GM23248 (cell line): ENCODE measurements around the gene CFC1. TPM values are rescaled to one million over a fixed set of nuclear protein-coding genes. Genes with fewer than 3 reads are reported as not detected.
"Not testable (repeated sequence)": the region's sequence is repeated elsewhere in the genome, so short reads cannot be mapped to it uniquely, and the experiment has no call there.

ENCODE experiments used
- DNase-seq: peaks from one replicate; pipeline ENCODE4 v3.0.0-alpha.2; 2015
- H2AFZ ChIP-seq: fragments of 200-600 bp; sonication (generic); 2 replicates; pipeline ENCODE4 v1.6.1; 2016; ENCODE audit warnings: antibody characterized with exemption
- H3F3A ChIP-seq: fragments of 200-600 bp; sonication (generic); 2 replicates; pipeline ENCODE4 v1.6.1; 2016; ENCODE audit warnings: mild to moderate bottlenecking, antibody characterized with exemption, mixed run types; ENCODE audit not compliant: insufficient read depth
- H3K27ac ChIP-seq: fragments of 200-600 bp; sonication (generic); 2 replicates; pipeline ENCODE4 v1.5.1; 2016; ENCODE audit warnings: mild to moderate bottlenecking
- H3K27me3 ChIP-seq: fragments of 200-600 bp; sonication (generic); replicated peaks from 2 replicates; pipeline ENCODE4 v1.6.1; 2016; ENCODE audit warnings: mild to moderate bottlenecking; ENCODE audit not compliant: insufficient read depth
- H3K36me3 ChIP-seq: fragments of 200-600 bp; sonication (generic); 2 replicates; pipeline ENCODE4 v1.6.1; 2016; ENCODE audit warnings: low read depth, mild to moderate bottlenecking
- H3K4me1 ChIP-seq: fragments of 200-600 bp; sonication (generic); 2 replicates; pipeline ENCODE4 v1.6.1; 2016; ENCODE audit warnings: mild to moderate bottlenecking; ENCODE audit not compliant: insufficient read depth
- H3K4me2 ChIP-seq: fragments of 200-600 bp; sonication (generic); one replicate; pipeline ENCODE4 v1.6.1; 2016; ENCODE audit warnings: mild to moderate bottlenecking; ENCODE audit not compliant: unreplicated experiment
- H3K4me3 ChIP-seq: fragments of 200-600 bp; sonication (generic); 2 replicates; pipeline ENCODE4 v1.5.1; 2016; ENCODE audit warnings: mild to moderate bottlenecking
- H3K79me2 ChIP-seq: fragments of 200-600 bp; sonication (generic); 2 replicates; pipeline ENCODE4 v1.6.1; 2016; ENCODE audit warnings: mild to moderate bottlenecking; ENCODE audit not compliant: insufficient read depth
- H3K9ac ChIP-seq: fragments of 200-600 bp; sonication (generic); 2 replicates; pipeline ENCODE4 v1.6.1; 2016; ENCODE audit warnings: mild to moderate bottlenecking
- H3K9me2 ChIP-seq: fragments of 200-600 bp; sonication (generic); 2 replicates; pipeline ENCODE4 v1.6.1; 2016; ENCODE audit warnings: mixed run types, mild to moderate bottlenecking, moderate library complexity; ENCODE audit not compliant: insufficient read depth
- H3K9me3 ChIP-seq: fragments of 200-600 bp; sonication (generic); one replicate; pipeline ENCODE4 v1.6.1; 2017; ENCODE audit warnings: low read depth
- H4K20me1 ChIP-seq: fragments of 200-600 bp; sonication (generic); 2 replicates; pipeline ENCODE4 v1.6.0; 2016; ENCODE audit not compliant: insufficient read depth
- WGBS, 2 experiments: methylation state at CpG; one replicate each; pipeline ENCODE4 v1.1.6; 2015 to 2017; ENCODE audit warnings: low lambda C conversion rate in 2 of 2, low coverage in 1 of 2; ENCODE audit errors: missing lambda C conversion rate in 2 of 2; 5-methylcytosine and 5-hydroxymethylcytosine counted together
- in situ Hi-C: fragments of 300-500 bp; cut with MboI; formaldehyde crosslinking; loops from 2 replicates; pipeline ENCODE4 v1.15.0; 2020
- polyA plus RNA-seq: library from polyadenylated mRNA; unstranded; fragments of >200 nt; fragmentation: Nextera tagmentation; extraction: Ambion mirVana; gene quantifications from 2 replicates; pipeline ENCODE4 v1.2.1, GENCODE V29; 2016
- total RNA-seq: library from RNA; depleted of rRNA; stranded (reverse); fragments of >200 nt; shearing (Covaris generic); gene quantifications from 2 replicates; pipeline ENCODE4 v1.2.3, GENCODE V29; 2014

The CFC1 gene
- total and polyA plus RNA-seq, 2 experiments from 2014 or later, result not detected

DNA sequence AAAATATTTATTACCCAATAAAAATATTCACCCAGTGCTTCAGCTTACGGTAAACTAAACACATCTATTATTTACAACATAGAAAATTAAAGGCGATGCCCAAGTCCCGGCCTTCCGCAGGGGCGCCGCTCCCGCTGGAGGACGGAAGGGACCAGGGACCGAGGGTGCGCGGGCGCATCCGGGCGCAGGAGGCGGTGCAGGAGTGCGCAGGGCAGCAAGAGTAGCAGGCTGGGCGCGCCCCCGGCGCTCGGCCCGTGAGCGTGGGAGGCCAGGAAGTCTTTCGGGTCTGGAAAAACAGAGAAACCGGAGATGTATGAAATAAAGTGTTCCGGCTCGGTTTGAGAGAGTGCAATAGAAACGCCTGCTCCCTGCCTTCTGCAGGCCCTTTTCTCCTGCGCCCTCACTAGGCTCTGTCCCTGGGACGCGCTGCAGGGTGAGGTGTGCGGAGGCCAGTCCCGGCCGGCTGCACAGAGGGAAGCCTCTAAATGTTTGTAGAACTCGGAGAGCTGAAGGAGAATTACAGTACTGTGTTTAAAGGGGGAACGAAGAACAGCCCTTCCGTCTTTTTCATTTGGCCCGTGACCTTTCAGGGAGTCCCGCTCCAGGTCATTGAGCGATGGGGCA lies 6.5 kb downstream of the CFC1 start:
- H3K36me3 ChIP-seq, H3F3A ChIP-seq, H3K27me3 ChIP-seq, H3K27ac ChIP-seq, H4K20me1 ChIP-seq, H3K4me2 ChIP-seq, H3K9me3 ChIP-seq, H3K4me3 ChIP-seq, H3K79me2 ChIP-seq, DNase-seq, H2AFZ ChIP-seq, H3K4me1 ChIP-seq, in situ Hi-C loops, H3K9ac ChIP-seq, H3K9me2 ChIP-seq: not testable (repeated sequence)
- WGBS, 2 experiments, result 4 to 7% methylated on average over 9 to 11 of the region's 40 CpGs

- in situ Hi-C loops, H3K9me3 ChIP-seq, H4K20me1 ChIP-seq, H3K27ac ChIP-seq, H3K9ac ChIP-seq, H3K9me2 ChIP-seq, H3F3A ChIP-seq, H3K4me3 ChIP-seq, H2AFZ ChIP-seq, H3K79me2 ChIP-seq, H3K4me2 ChIP-seq, DNase-seq, H3K36me3 ChIP-seq, H3K27me3 ChIP-seq, H3K4me1 ChIP-seq: not testable (repeated sequence)
- 1 to 4% methylated on average over 7 of the region's 7 CpGs for WGBS, 2 experiments
These were observed 8.5 kb downstream of the CFC1 start for GRCh38 chr2:130590842-130591359.

DNA sequence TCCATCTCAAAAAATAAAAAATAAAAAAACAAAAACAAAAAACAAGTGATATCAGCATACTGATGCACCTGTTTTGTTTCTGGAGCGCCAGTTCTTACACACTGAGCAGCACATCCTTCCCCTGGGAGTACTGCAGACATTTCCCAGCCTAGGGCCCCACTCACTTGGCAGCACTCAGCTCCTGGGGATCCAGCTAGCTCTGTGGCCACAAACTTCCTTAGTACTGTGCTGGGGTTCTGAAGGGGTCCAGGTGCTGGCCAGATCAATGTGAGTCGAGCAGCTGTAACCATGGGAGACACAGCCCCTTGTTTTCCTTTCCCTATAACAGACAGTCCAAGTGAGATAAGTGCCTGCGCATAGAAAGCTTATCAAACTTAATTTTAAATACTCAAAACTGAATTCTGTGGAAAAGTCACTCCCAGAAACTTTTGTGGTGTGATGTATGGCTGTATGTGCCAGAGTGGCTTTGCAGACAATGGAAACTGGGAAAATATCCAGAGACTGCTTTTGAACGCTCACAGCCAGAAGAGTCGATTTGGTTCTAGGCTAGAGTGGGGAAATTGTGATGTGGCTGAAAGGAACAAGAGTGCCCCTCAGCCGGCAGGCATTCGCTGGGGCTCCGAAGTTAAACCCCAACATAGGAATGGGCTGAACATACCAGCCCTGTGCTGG lies 9.1 kb downstream of the CFC1 start:
- 8 to 14% methylated on average over 5 of the region's 8 CpGs for WGBS, 2 experiments
- H3K9me2 ChIP-seq, DNase-seq, H3K36me3 ChIP-seq, H3K79me2 ChIP-seq, H2AFZ ChIP-seq, H3K27me3 ChIP-seq, H3F3A ChIP-seq, H4K20me1 ChIP-seq, H3K4me2 ChIP-seq, in situ Hi-C loops, H3K9ac ChIP-seq, H3K9me3 ChIP-seq, H3K27ac ChIP-seq, H3K4me3 ChIP-seq, H3K4me1 ChIP-seq: not testable (repeated sequence)

- H3K27me3 ChIP-seq, H3K9me3 ChIP-seq, H3K4me3 ChIP-seq, H3K4me1 ChIP-seq, H3K27ac ChIP-seq, H3F3A ChIP-seq, H3K4me2 ChIP-seq, H3K9me2 ChIP-seq, H3K9ac ChIP-seq, H3K36me3 ChIP-seq, in situ Hi-C loops, H2AFZ ChIP-seq, H3K79me2 ChIP-seq, H4K20me1 ChIP-seq, DNase-seq: not testable (repeated sequence)
- WGBS, 2 experiments, result no CpG with 5 or more reads among the region's 11 CpGs
These were observed 10.5 kb downstream of the CFC1 start for GRCh38 chr2:130588688-130589458.

- DNase-seq, H3F3A ChIP-seq, H3K9me3 ChIP-seq, H3K4me2 ChIP-seq, H3K9ac ChIP-seq, H3K4me1 ChIP-seq, H3K79me2 ChIP-seq, H4K20me1 ChIP-seq, H3K36me3 ChIP-seq, H3K27me3 ChIP-seq, H3K9me2 ChIP-seq, H2AFZ ChIP-seq, H3K27ac ChIP-seq, H3K4me3 ChIP-seq, in situ Hi-C loops: not testable (repeated sequence)
- WGBS, 2 experiments, result 62 to 63% methylated on average over 2 of the region's 4 CpGs
These were observed 14.6 kb downstream of the CFC1 start for GRCh38 chr2:130584726-130585125.

DNA sequence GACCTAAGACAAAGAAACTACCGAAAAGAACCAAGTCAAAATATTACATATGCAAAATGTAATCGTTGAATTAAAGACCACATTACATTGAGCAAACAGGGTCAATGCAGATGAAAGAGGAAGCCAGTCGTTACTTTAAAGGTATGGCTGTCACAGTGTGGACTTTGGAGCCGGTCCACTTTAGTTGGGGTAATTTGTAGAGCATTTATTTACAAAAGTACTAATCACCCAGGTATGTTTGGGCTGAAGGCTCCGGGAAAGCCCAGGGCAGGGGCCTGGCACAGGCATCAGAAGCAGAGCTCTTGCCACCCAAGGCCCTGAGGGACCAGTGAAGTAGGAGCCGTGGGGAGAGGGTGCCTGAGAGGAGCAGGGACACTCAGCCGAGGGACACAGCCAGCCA lies 15.8 kb downstream of the CFC1 start:
- DNase-seq, in situ Hi-C loops, H3K9me2 ChIP-seq, H3K27me3 ChIP-seq, H3K27ac ChIP-seq, H3K9me3 ChIP-seq, H3K36me3 ChIP-seq, H3K9ac ChIP-seq, H3F3A ChIP-seq, H3K79me2 ChIP-seq, H2AFZ ChIP-seq, H3K4me1 ChIP-seq, H3K4me2 ChIP-seq, H4K20me1 ChIP-seq, H3K4me3 ChIP-seq: not testable (repeated sequence)
- WGBS, 2 experiments, result 37 to 39% methylated on average over 5 of the region's 7 CpGs

GRCh38 chr2:130582970-130583369 lies 16.4 kb downstream of the CFC1 start:
- H3K4me2 ChIP-seq, H3K9me2 ChIP-seq, H2AFZ ChIP-seq, H3K9ac ChIP-seq, DNase-seq, H3K4me3 ChIP-seq, H3K4me1 ChIP-seq, H3K79me2 ChIP-seq, H4K20me1 ChIP-seq, in situ Hi-C loops, H3K27me3 ChIP-seq, H3K36me3 ChIP-seq, H3F3A ChIP-seq, H3K27ac ChIP-seq, H3K9me3 ChIP-seq: not testable (repeated sequence)
- 19 to 27% methylated on average over 4 to 5 of the region's 7 CpGs for WGBS, 2 experiments
